Caco-2 (cell line): ENCODE measurements around the gene LSP1. TPM values are rescaled to one million over a fixed set of nuclear protein-coding genes. Genes with fewer than 3 reads are reported as not detected.
A peak's percentile ranks its signal among the peaks of the same experiment; 100 is the strongest.

Experiments
- BruUV-seq: library from RNA; stranded (reverse); fragments of 400-500 nt; replicated peaks from 2 replicates; lab custom pipeline; 2021; lab: Mats Ljungman, UMichigan
- CTCF ChIA-PET: fragments of 300-600 bp; sonication (Branson Sonifier 250); formaldehyde crosslinking; loops from one replicate; lab custom pipeline; 2022; ENCODE audit warnings: antibody characterized with exemption; lab: Charles Lee
- POLR2A ChIA-PET: fragments of 300-600 bp; sonication (Branson Sonifier 250); formaldehyde crosslinking; loops from one replicate; lab custom pipeline; 2022; ENCODE audit warnings: antibody characterized with exemption; lab: Charles Lee
- DNase-seq, 2 experiments: peaks; one replicate each; pipeline versions ENCODE4 v3.0.0 to v3.0.0-alpha.2; 2020 to 2022
- H3K27me3 ChIP-seq: replicated peaks from 2 replicates; pipeline ENCODE4 v1.6.0; 2011; ENCODE audit warnings: low read length; ENCODE audit not compliant: control insufficient read depth, insufficient read depth
- H3K36me3 ChIP-seq: 2 replicates; pipeline ENCODE4 v1.5.1; 2011; ENCODE audit warnings: low read length; ENCODE audit not compliant: control insufficient read depth, insufficient read depth
- H3K4me1 ChIP-seq: fragments of 250-450 bp; sonication (Bioruptor Pico); 2 replicates; pipeline ENCODE4 v1.5.1; 2020; ENCODE audit warnings: mild to moderate bottlenecking
- H3K4me3 ChIP-seq: 2 replicates; pipeline ENCODE4 v1.5.1; 2011; ENCODE audit warnings: low read depth, mild to moderate bottlenecking, control low read depth, low read length
- H3K9me3 ChIP-seq: fragments of 250-450 bp; sonication (Bioruptor Pico); 2 replicates; pipeline ENCODE4 v1.5.1; 2020; ENCODE audit warnings: mild to moderate bottlenecking, moderate library complexity
- H3K27ac Mint-ChIP-seq: one replicate; pipeline ENCODE4 v1.8.0; 2022; ENCODE audit warnings: mixed read lengths; ENCODE audit not compliant: unreplicated experiment
- H3K27me3 Mint-ChIP-seq: one replicate; pipeline ENCODE4 v1.8.0; 2022; ENCODE audit warnings: mixed read lengths; ENCODE audit not compliant: insufficient read depth, unreplicated experiment
- H3K36me3 Mint-ChIP-seq: one replicate; pipeline ENCODE4 v1.8.0; 2022; ENCODE audit warnings: mild to moderate bottlenecking, mixed read lengths; ENCODE audit not compliant: insufficient read depth, unreplicated experiment
- H3K4me1 Mint-ChIP-seq: one replicate; pipeline ENCODE4 v1.8.0; 2022; ENCODE audit warnings: low read depth, mixed read lengths; ENCODE audit not compliant: unreplicated experiment
- H3K4me3 Mint-ChIP-seq: one replicate; pipeline ENCODE4 v1.8.0; 2022; ENCODE audit warnings: mild to moderate bottlenecking, moderate library complexity, mixed read lengths; ENCODE audit not compliant: unreplicated experiment
- H3K9me3 Mint-ChIP-seq: one replicate; pipeline ENCODE4 v1.8.0; 2022; ENCODE audit warnings: mixed read lengths; ENCODE audit not compliant: unreplicated experiment
- intact Hi-C: fragments of 100-400 bp; cut with micrococcal nuclease; formaldehyde crosslinking; loops from one replicate; pipeline ENCODE4 v1.10.0; 2022; ENCODE audit not compliant: unreplicated experiment
- total RNA-seq: library from RNA; stranded (reverse); gene quantifications from 2 replicates; pipeline ENCODE4 v1.2.3, GENCODE V29; 2022
- TF ChIP-seq, protein P1 (sequence below), 2 experiments: fragments of 200-600 bp in 1 of 2; IDR thresholded peaks; 1 replicate in 1 of 2; 2 replicates in 1 of 2; pipeline versions ENCODE4 v1.5.1 to v1.8.0; 2011 to 2022; ENCODE audit warnings: antibody characterized with exemption in 1 of 2, control low read depth in 1 of 2, inconsistent platforms in 1 of 2, low read depth in 1 of 2, low read length in 1 of 2, mild to moderate bottlenecking in 1 of 2, moderate library complexity in 1 of 2; ENCODE audit not compliant: insufficient read depth in 1 of 2, severe bottlenecking in 1 of 2, unreplicated experiment in 1 of 2

The LSP1 gene
- total RNA-seq, 1 experiment from 2014 or later: not detected

DNA sequence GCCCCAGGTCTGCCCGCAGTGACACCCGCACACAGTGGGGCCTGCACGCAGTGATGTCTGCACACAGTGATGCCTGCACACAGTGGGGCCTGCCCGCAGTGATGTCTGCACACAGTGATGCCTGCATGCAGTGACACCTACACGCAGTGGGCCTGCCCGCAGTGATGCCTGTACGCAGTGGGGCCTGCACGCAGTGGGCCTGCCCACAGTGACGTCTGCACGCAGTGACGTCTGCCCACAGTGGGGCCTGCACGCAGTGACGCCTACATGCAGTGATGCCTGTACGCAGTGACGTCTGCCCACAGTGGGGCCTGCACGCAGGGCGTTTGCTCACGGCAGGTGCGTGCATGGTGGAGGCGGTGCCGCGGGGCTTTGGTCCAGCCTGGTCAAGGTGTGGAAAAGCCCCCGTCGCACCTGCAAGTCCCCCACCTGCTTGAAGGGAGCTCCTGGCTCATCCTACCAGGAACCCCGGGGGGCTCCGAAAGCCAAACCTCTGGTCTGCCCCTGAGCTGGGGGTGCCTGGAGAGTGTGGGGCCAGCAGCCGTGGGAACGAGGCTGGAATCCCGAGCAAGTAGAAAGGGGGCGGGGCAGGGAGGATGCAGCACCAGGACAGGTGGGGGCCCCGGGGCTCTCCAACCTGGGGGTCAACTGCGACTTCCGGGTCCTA is 27.0 kb upstream of the LSP1 start:
- Mint-ChIP-seq H3K27ac (peak overlapping the region; percentile 87), H3K4me3 (no peak overlapping the region), H3K27me3 (no peaks in the 10 kb centered on the region), H3K9me3 (peaks cover 14% of the 10 kb centered on the region), H3K4me1 (peaks cover 41% of the 10 kb centered on the region), H3K36me3 (peaks cover 11% of the 10 kb centered on the region)
- peaks cover 56% of the 10 kb centered on the region for H3K4me1 ChIP-seq
- ChIA-PET POLR2A (interaction anchor here (1.2 kb wide), 1 partner anchor 8 kb away, joined by 4 read pairs; no protein-coding TSS in a partner anchor), CTCF (interaction anchor here (0.6 to 2.2 kb wide), 16 partner anchors 8 to 330 kb away, joined by 3 to 67 read pairs (median 10); partner anchors contain the start of genes MRPL23 and SYT8)
- no peaks in the 10 kb centered on the region for H3K36me3 ChIP-seq
- DNase-seq: peak in 1 of 2 experiments; percentile 38
- no peaks in the 10 kb centered on the region for H3K27me3 ChIP-seq
- intact Hi-C loops: loop anchor here (1.0 to 5.0 kb wide), 3 partner anchors 56 to 132 kb away; no protein-coding TSS in a partner anchor
- no TSS peak for BruUV-seq
- TF ChIP-seq, protein P1, sequence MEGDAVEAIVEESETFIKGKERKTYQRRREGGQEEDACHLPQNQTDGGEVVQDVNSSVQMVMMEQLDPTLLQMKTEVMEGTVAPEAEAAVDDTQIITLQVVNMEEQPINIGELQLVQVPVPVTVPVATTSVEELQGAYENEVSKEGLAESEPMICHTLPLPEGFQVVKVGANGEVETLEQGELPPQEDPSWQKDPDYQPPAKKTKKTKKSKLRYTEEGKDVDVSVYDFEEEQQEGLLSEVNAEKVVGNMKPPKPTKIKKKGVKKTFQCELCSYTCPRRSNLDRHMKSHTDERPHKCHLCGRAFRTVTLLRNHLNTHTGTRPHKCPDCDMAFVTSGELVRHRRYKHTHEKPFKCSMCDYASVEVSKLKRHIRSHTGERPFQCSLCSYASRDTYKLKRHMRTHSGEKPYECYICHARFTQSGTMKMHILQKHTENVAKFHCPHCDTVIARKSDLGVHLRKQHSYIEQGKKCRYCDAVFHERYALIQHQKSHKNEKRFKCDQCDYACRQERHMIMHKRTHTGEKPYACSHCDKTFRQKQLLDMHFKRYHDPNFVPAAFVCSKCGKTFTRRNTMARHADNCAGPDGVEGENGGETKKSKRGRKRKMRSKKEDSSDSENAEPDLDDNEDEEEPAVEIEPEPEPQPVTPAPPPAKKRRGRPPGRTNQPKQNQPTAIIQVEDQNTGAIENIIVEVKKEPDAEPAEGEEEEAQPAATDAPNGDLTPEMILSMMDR (IDR thresholded peaks at IDR 0.05; ENCODE audit: insufficient read depth in 1 of 2, low read depth in 1 of 2, low read length in 1 of 2, severe bottlenecking in 1 of 2, unreplicated experiment in 1 of 2): no peak
- H3K4me3 ChIP-seq: no peak overlapping the region
- H3K9me3 ChIP-seq: no peaks in the 10 kb centered on the region

DNA sequence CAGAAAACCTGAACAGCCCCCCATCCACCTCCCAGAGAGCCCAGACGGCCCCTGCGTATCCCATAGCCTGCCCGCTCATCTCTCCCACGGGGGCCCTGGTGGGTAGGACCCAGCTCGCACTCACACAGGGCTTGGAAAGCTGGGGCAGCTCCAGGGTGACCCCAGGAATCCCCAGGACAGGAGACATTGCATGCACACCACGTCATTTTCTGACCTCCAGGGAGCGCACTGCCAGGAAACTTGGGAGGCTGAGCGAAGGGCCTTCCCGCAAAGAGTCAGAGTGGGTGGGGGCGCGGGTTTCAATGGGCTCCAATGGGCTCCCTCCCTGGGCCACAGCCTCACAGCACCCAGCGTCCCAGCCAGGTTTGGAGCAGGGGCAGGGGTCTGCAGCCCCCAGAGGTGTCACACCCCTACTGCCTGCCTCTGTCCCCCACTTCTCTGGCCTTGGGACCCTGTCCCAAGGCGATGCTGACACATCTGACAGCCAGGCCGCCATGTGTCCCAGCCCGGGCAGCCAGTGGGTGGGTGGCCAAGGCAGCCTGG is 26.3 kb upstream of the LSP1 start:
- no TSS peak for BruUV-seq
- Histone ChIP-seq H3K4me3 (no peak overlapping the region), H3K27me3 (no peaks in the 10 kb centered on the region), H3K36me3 (no peaks in the 10 kb centered on the region), H3K4me1 (peaks cover 60% of the 10 kb centered on the region), H3K9me3 (no peaks in the 10 kb centered on the region)
- Mint-ChIP-seq H3K27me3 (no peaks in the 10 kb centered on the region), H3K36me3 (peaks cover 14% of the 10 kb centered on the region), H3K4me3 (no peak overlapping the region), H3K27ac (peak overlapping the region; percentile 87), H3K4me1 (peaks cover 37% of the 10 kb centered on the region), H3K9me3 (peaks cover 7% of the 10 kb centered on the region)
- intact Hi-C loops: loop anchor here (5.0 kb wide), 1 partner anchor 56 kb away; no protein-coding TSS in a partner anchor
- POLR2A ChIA-PET: no interaction called here
- DNase-seq: peak in 1 of 2 experiments; percentile 45
- CTCF ChIA-PET: interaction anchor here (1.6 kb wide), 1 partner anchor 50 kb away, joined by 10 read pairs; no protein-coding TSS in a partner anchor
- TF ChIP-seq, protein P1 (IDR thresholded peaks at IDR 0.05; ENCODE audit: insufficient read depth in 1 of 2, low read depth in 1 of 2, low read length in 1 of 2, severe bottlenecking in 1 of 2, unreplicated experiment in 1 of 2): peak in 1 of 2 experiments; percentile 12

DNA sequence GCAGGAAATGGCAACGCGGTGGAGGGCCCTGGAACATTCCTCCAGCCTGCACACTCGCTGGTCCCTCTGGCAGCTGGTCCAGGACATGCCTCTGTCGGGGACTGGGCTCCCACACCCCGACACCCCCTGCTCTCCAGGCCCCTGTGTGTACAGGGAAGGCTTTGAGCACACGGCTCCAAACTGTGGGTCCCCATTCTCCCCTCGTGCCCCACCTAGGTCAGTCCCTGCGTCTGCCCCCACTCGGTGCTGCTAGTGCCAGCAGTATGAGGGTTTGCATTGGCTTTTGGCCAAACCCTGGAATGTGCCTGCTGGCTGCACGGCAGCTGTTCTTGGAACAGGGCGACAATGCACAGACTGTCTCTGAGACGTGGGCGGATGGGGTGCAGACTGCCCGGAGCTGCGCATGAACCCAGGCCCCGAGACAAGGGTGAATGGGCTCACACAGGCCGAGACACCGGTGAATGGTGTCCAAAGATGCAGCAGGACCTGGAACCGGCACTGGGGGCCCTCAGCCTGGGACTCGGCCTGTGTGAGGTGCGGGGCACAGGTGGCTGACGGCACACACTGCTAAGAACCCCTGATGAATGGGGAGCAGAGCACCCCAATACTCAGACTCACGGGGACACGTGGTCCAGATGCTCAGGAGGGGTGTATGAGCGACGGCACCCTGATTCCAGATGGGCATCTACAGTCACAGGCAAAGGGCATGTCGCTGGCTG is 25.6 kb upstream of the LSP1 start:
- Mint-ChIP-seq H3K36me3 (peaks cover 14% of the 10 kb centered on the region), H3K27ac (peak overlapping the region; percentile 87), H3K27me3 (no peaks in the 10 kb centered on the region), H3K9me3 (peaks cover 1% of the 10 kb centered on the region), H3K4me3 (no peak overlapping the region), H3K4me1 (peaks cover 39% of the 10 kb centered on the region)
- TF ChIP-seq, protein P1 (IDR thresholded peaks at IDR 0.05; ENCODE audit: insufficient read depth in 1 of 2, low read depth in 1 of 2, low read length in 1 of 2, severe bottlenecking in 1 of 2, unreplicated experiment in 1 of 2): no peak
- peak in 1 of 2 experiments; percentile 33 for DNase-seq
- Histone ChIP-seq H3K9me3 (no peaks in the 10 kb centered on the region), H3K4me1 (peaks cover 66% of the 10 kb centered on the region), H3K36me3 (no peaks in the 10 kb centered on the region), H3K4me3 (no peak overlapping the region), H3K27me3 (no peaks in the 10 kb centered on the region)
- ChIA-PET POLR2A (no interaction called here), CTCF (interaction anchor here (1.9 kb wide), 1 partner anchor 324 kb away, joined by 10 read pairs; no protein-coding TSS in a partner anchor)
- intact Hi-C loops: loop anchor here (5.0 kb wide), 1 partner anchor 55 kb away; no protein-coding TSS in a partner anchor
- BruUV-seq: no TSS peak
